Motor neuron (in vitro differentiated cells): ENCODE results near the gene SHMT2. TPM values are rescaled to one million over a fixed set of nuclear protein-coding genes. Genes with fewer than 3 reads are reported as not detected.

ENCODE experiments used
- ATAC-seq, 8 experiments: fragments of 200-7000 bp; cut with Tn5 transposase; replicated peaks in 6 of 8; 2 replicates each; pipeline ENCODE4 v1.8.0; 2021; ENCODE audit warnings: mild to moderate bottlenecking in 8 of 8, moderate library complexity in 8 of 8
- H3K27ac ChIP-seq, 2 donors: fragments of 250-450 bp; sonication (Bioruptor Pico); 2 replicates each; pipeline ENCODE4 v1.9.0; 2021; ENCODE audit warnings: antibody characterized with exemption in 2 of 2, mild to moderate bottlenecking in 2 of 2, moderate library complexity in 1 of 2
- H3K4me1 ChIP-seq, 2 donors: fragments of 250-450 bp; sonication (Bioruptor Pico); replicated peaks in 1 of 2; 2 replicates each; pipeline ENCODE4 v1.6.1; 2021; ENCODE audit warnings: antibody characterized with exemption in 2 of 2, mild to moderate bottlenecking in 2 of 2, moderate library complexity in 1 of 2
- H3K4me3 ChIP-seq, 5 donors: fragments of 250-450 bp; sonication (Bioruptor Pico); 2 replicates each; pipeline ENCODE4 v1.9.0; 2021; ENCODE audit warnings: antibody characterized with exemption in 5 of 5, mild to moderate bottlenecking in 5 of 5, moderate library complexity in 4 of 5
- WGBS, 10 experiments: fragments of 450-650 bp; shearing (Covaris generic); methylation state at CpG; one replicate each; pipeline ENCODE4 v1.0.0; 2022; 5-methylcytosine and 5-hydroxymethylcytosine counted together
- in situ Hi-C, 9 experiments: fragments of 400-800 bp; cut with MboI; loops; one replicate each; pipeline ENCODE4 v1.15.0; 2021; ENCODE audit warnings: low sequenced_read_pairs in 9 of 9, low pct_unique_long_range_greater_than_20kb in 2 of 9; ENCODE audit not compliant: unreplicated experiment in 9 of 9
- total RNA-seq, 8 experiments: library from RNA; unstranded; fragments of 300-600 nt; gene quantifications; 2 replicates each; pipeline versions ENCODE4 v1.2.3 to v1.2.4, GENCODE V29; 2022

The SHMT2 gene
- total RNA-seq, 8 experiments from 2014 or later: 72.9 to 187 (median 120) TPM

GRCh38 chr12:57190037-57190436, 39.5 kb upstream of the SHMT2 start:
- H3K4me1 ChIP-seq: no peaks in the 10 kb centered on the region
- in situ Hi-C loops: no loop called here
- ATAC-seq: no peak
- WGBS, 10 experiments: 80 to 100% (median 99%) methylated on average over 1 to 6 of the region's 6 CpGs; no CpG with 5 or more reads in 6 of the 10 experiments
- no peak overlapping the region for H3K4me3 ChIP-seq
- H3K27ac ChIP-seq: no peak overlapping the region

GRCh38 chr12:57190821-57191220, 38.7 kb upstream of the SHMT2 start:
- Histone ChIP-seq H3K4me3 (no peak overlapping the region), H3K4me1 (no peaks in the 10 kb centered on the region), H3K27ac (no peak overlapping the region)
- WGBS, 10 experiments: 80 to 96% (median 85%) methylated on average over 1 to 9 of the region's 23 CpGs; no CpG with 5 or more reads in 7 of the 10 experiments
- in situ Hi-C loops: no loop called here
- peak in 5 of 8 experiments; percentile 4 to 27 (median 20) for ATAC-seq

- ATAC-seq: peak in 4 of 8 experiments; percentile 6 to 24 (median 14)
- no peak overlapping the region for H3K4me3 ChIP-seq
- in situ Hi-C loops: no loop called here
- H3K27ac ChIP-seq: no peak overlapping the region
- no peaks in the 10 kb centered on the region for H3K4me1 ChIP-seq
- 73 to 100% (median 100%) methylated on average over 1 to 4 of the region's 11 CpGs; no CpG with 5 or more reads in 5 of the 10 experiments for WGBS, 10 experiments
Measured at GRCh38 chr12:57191410-57191809, 38.1 kb upstream of the SHMT2 start.

GRCh38 chr12:57192920-57193319, 36.6 kb upstream of the SHMT2 start:
- H3K4me1 ChIP-seq: no peaks in the 10 kb centered on the region
- in situ Hi-C loops: no loop called here
- no peak for ATAC-seq
- no peak overlapping the region for H3K4me3 ChIP-seq
- 100% methylated on average over 1 of the region's 16 CpGs; no CpG with 5 or more reads in 9 of the 10 experiments for WGBS, 10 experiments
- H3K27ac ChIP-seq: no peak overlapping the region

- WGBS, 10 experiments: 71 to 83% (median 83%) methylated on average over 1 to 3 of the region's 19 CpGs; no CpG with 5 or more reads in 7 of the 10 experiments
- Histone ChIP-seq H3K27ac (no peak overlapping the region), H3K4me1 (no peaks in the 10 kb centered on the region), H3K4me3 (no peak overlapping the region)
- no peak for ATAC-seq
- in situ Hi-C loops: no loop called here
Measured at GRCh38 chr12:57193706-57194245, 35.7 kb upstream of the SHMT2 start.

- in situ Hi-C loops: no loop called here
- no peak overlapping the region for H3K4me3 ChIP-seq
- H3K4me1 ChIP-seq: no peaks in the 10 kb centered on the region
- no peak for ATAC-seq
- WGBS, 10 experiments: 83 to 100% methylated on average over 1 to 6 of the region's 18 CpGs; no CpG with 5 or more reads in 8 of the 10 experiments
- H3K27ac ChIP-seq: no peak overlapping the region
Measured at GRCh38 chr12:57194253-57194652, 35.3 kb upstream of the SHMT2 start.

- WGBS, 10 experiments: 94 to 100% methylated on average over 1 to 10 of the region's 19 CpGs; no CpG with 5 or more reads in 8 of the 10 experiments
- no peaks in the 10 kb centered on the region for H3K4me1 ChIP-seq
- no peak overlapping the region for H3K4me3 ChIP-seq
- in situ Hi-C loops: no loop called here
- ATAC-seq: no peak
- H3K27ac ChIP-seq: no peak overlapping the region
Measured at GRCh38 chr12:57195186-57195585, 34.3 kb upstream of the SHMT2 start.

GRCh38 chr12:57195611-57196371, 33.7 kb upstream of the SHMT2 start:
- no peaks in the 10 kb centered on the region for H3K4me1 ChIP-seq
- H3K27ac ChIP-seq: no peak overlapping the region
- no peak for ATAC-seq
- no peak overlapping the region for H3K4me3 ChIP-seq
- 80 to 100% (median 90%) methylated on average over 1 to 13 of the region's 34 CpGs; no CpG with 5 or more reads in 7 of the 10 experiments for WGBS, 10 experiments
- in situ Hi-C loops: no loop called here

GRCh38 chr12:57196439-57196838, 33.1 kb upstream of the SHMT2 start:
- H3K4me1 ChIP-seq: no peaks in the 10 kb centered on the region
- in situ Hi-C loops: no loop called here
- H3K27ac ChIP-seq: no peak overlapping the region
- ATAC-seq: no peak
- WGBS, 10 experiments: 51 to 100% (median 62%) methylated on average over 1 to 4 of the region's 4 CpGs; no CpG with 5 or more reads in 6 of the 10 experiments
- no peak overlapping the region for H3K4me3 ChIP-seq

GRCh38 chr12:57196956-57197355, 32.6 kb upstream of the SHMT2 start:
- in situ Hi-C loops: no loop called here
- Histone ChIP-seq H3K4me1 (no peaks in the 10 kb centered on the region), H3K27ac (no peak overlapping the region), H3K4me3 (no peak overlapping the region)
- ATAC-seq: no peak
- 81 to 93% (median 87%) methylated on average over 3 of the region's 22 CpGs; no CpG with 5 or more reads in 7 of the 10 experiments for WGBS, 10 experiments

GRCh38 chr12:57198329-57198728, 31.2 kb upstream of the SHMT2 start:
- H3K4me1 ChIP-seq: no peaks in the 10 kb centered on the region
- H3K27ac ChIP-seq: no peak overlapping the region
- in situ Hi-C loops: no loop called here
- no peak overlapping the region for H3K4me3 ChIP-seq
- ATAC-seq: peak in 2 of 8 experiments; percentile 1
- 93 to 94% methylated on average over 3 to 14 of the region's 17 CpGs; no CpG with 5 or more reads in 8 of the 10 experiments for WGBS, 10 experiments

GRCh38 chr12:57199191-57199590, 30.3 kb upstream of the SHMT2 start:
- Histone ChIP-seq H3K27ac (no peak overlapping the region), H3K4me3 (no peak overlapping the region), H3K4me1 (no peaks in the 10 kb centered on the region)
- no peak for ATAC-seq
- in situ Hi-C loops: no loop called here
- WGBS, 10 experiments: 83 to 100% (median 95%) methylated on average over 1 to 3 of the region's 15 CpGs; no CpG with 5 or more reads in 7 of the 10 experiments

GRCh38 chr12:57200497-57200896, 29.0 kb upstream of the SHMT2 start:
- in situ Hi-C loops: no loop called here
- 60 to 96% methylated on average over 2 to 5 of the region's 15 CpGs; no CpG with 5 or more reads in 8 of the 10 experiments for WGBS, 10 experiments
- no peaks in the 10 kb centered on the region for H3K4me1 ChIP-seq
- no peak overlapping the region for H3K4me3 ChIP-seq
- H3K27ac ChIP-seq: no peak overlapping the region
- no peak for ATAC-seq
